ENCODE results near the gene CHCHD6.
"Not testable (repeated sequence)": the region's sequence is repeated elsewhere in the genome, so short reads cannot be mapped to it uniquely, and the experiment has no call there.

Gene CHCHD6

DNA sequence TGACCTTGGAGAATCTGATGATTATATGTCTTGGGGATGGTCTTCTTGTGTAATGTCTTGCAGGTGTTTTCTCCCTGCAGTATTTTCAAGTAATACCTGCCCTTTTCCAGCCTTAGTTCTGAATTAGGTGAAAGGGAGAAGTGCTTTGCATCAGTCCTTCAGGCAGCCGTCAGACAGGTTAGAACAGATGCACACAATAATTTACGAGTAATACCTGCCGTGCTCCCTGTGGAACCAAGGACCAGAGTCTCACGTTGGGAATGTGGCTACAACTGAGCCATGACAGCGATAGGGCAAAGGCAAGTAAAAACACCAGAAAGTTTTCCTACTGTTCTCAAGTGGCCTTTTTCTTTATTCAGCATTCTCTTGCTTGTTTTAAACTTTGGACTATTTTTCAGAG, 69.1 kb downstream of the CHCHD6 start:
- no peak for ATAC-seq

DNA sequence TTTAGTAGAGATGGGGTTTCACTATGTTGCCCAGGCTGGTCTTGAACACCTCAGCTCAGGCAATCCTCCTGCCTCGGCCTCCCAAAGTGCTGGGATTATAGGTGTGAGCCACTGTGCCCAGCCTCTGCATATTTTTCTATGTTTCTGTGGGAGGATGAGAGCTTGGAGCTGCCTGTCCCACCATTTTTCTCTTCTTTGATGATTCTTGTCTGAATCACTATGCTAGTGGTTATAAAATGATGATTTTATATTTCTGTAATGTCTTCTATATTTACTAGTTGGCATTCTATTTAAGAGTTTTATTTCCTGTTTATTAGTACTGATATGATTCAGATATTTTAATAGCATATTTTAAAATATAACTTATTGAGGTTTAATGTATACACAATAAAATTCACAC, 69.7 kb downstream of the CHCHD6 start:
- ATAC-seq, result no peak

DNA sequence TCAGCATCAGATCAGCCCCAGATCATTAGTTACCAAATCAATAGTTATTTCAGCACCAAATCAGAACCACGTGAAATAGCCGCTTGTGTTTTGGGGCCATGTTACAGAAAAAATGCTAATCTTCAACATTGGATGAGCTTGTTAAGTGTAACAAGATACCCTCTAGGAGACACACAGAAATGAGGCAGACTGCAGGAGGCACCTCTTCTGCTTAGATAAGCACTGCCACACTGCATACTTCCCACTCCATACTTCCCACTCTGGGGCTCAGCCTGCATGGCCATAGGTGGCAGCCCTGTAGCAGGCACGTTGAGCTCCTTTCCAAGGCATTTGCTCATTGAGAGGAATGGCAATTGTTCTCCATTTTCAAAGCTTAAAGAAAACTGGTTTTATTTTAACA, 73.3 kb downstream of the CHCHD6 start:
- no peak for ATAC-seq

DNA sequence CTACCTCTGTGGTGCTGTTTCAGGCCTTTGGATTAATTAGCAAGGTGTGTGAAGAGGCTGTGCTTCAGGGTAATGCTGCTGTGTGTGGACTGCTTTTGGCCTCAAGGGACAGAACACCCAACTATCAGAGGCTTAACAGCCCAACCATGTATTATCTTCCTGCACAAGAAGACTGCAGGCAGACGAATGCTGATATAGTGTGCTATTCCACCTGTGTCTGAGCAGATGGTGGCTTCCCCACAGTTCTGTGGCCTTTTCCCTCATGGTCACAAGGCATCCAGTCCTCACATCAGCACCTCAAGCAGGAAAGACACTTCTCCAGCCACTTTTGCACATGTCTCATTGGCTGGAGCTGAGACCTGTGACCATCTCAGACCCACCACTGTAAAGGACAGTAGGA, 76.6 kb downstream of the CHCHD6 start:
- ATAC-seq, result no peak

DNA sequence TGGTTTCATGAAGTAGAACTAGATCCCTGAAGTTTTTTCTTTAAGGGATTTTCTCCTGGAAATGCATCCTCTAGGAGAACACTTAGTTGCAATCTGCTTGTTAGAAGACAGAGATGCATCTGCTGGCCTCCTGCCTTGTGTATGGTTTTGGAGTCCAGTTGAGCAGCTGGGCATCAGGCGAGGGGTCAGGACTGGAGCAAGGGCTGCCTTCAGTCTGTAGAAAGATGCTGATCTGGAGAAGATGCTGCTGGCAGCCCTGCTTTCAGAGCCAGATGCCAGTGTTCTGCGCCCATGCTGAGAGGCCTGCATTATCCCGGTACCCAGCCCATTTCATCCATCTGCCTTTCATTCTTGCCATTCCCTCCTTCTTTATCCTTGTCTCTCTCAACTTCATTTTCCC, 77.4 kb downstream of the CHCHD6 start:
- no peak for ATAC-seq

DNA sequence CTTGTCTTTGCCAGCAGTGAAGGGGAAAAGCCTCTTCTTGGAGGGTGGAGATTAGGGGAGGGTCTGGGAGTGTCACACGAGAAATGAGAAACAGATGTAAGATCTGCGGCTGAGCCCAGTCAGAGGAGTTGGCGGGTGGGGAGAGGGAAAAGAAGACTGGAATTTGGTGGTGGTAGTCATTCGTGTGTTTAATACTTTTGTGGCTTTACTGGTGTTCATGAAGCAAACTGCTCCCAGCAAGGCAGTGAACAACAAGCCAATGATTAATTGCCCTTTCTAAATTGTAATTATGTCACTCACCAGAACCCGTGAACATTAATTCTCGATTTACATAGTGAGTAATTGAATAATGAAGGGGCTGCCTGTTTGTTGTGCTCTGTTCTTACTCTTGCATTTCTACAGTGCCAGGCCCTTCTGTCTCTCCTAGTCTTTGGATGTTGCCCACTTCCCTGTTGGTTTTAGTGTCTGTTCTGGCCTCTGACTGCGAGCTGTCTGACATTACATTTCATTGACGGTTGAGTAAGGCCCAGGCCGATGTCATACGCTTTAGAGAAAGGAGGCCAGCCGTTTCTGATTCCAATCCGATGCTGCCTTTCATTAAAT, 78.0 kb downstream of the CHCHD6 start:
- no peak for ATAC-seq

DNA sequence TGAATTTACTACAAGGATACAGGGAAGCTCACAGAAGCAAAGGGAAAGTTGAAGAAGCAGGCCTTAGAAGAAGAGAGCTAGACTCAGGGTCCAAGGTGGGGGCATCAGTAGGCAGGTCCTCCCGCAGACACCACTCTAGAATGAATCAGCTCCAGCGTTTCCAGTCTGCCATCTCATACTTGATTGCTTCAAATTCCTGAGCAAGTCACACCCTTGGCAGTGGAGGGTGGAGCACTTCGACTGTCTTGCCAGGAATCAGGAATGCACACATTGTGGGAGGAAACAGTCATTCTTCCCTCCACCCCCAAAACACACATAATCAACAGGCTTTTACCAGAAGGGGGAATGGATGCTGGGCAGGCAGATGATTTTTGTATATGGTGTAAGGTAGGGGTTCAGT, 78.5 kb downstream of the CHCHD6 start:
- ATAC-seq, result no peak

DNA sequence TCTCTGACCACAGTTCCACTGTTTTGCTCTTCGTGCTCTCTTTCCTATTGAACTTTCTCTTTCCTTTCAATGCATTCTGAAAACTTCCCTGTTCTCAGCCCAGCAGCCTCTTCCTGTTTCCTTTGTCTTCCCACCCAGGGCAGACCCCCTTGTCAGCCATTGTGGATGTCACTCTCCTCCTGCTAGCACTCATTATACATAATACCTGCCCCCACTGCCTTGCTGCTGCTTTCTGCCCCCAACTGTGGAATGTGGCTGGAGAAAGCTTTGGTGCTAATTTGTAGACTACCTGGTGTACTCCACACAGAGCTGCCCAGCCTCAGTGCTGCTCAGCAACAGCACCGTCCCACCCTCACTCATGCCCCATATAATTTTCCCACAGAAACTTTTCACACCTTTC, 80.2 kb downstream of the CHCHD6 start:
- no peak for ATAC-seq

DNA sequence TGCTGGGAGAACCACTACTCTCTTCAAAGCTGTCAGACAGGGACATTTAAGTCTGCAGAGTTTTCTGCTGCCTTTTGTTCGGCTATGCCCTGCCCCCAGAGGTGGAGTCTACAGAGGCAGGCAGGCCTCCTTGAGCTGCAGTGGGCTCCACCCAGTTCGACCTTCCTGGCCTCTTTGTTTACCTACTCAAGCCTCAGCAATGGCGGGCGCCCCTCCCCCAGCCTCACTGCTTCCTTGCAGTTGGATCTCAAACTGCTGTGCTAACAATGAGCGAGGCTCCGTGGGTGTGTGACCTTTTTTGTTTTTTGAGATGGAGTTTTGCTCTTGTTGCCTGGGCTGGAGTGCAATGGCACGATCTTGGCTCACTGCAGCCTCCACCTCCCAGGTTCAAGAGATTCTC, 87.3 kb downstream of the CHCHD6 start:
- not testable (repeated sequence) for ATAC-seq

DNA sequence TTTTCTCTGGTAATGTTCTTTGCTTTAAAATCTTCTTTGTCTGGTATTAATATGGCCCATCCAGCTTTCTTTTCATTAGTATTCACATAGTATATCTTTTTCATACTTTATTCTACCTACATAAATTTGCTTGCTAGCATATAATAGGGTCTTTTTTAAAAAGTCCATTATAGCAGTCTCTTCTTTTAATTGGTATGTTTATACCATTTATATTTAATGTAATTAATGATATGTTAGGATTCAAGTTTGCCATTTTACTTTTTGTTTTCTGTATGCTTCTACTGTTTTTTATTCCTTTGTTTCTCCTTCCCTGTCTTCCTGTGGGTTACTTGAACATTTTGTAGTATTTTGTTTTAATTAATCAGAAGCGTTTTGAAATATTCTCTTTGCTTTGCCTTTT, 89.0 kb downstream of the CHCHD6 start:
- ATAC-seq, result no peak

DNA sequence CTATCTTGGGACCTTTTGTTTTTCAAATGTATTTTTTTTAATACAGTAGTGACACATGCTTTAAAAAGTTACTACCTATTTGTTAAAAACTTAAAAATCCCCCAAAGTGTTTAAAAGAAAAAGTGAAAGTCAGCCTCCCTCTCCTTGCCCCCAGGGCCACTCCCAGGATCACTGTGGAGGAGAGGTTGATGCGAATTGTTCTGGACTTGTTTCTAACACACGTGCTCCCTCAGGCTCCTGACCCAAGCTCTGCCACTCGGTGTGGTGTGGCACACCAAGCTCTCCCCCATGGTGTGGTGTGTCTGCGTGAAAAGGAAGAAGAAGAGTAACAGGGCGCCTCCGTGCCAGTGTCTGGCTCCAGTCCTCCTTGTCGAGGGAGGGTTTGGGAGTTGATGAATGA, 93.5 kb downstream of the CHCHD6 start:
- no peak for ATAC-seq

DNA sequence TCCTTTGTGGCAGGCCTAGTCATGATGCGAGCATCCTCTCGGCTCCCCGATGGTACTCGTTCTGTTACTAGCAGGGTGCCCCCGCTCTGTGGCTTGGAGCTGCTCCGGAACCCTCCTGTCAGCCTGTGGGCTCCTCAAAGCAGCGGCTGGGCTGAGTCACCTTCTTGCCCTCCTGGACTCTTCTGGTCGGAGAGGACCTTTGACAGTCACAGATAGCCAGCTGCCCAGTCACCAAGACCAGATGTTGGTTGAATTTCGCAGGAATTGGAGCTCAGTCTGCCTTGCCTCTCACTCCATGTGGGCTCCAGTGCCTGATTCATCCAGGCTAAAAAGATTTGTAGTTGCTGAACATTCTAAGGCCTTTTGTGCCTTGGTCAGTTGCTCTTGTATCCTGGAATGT, 94.5 kb downstream of the CHCHD6 start:
- no peak for ATAC-seq

DNA sequence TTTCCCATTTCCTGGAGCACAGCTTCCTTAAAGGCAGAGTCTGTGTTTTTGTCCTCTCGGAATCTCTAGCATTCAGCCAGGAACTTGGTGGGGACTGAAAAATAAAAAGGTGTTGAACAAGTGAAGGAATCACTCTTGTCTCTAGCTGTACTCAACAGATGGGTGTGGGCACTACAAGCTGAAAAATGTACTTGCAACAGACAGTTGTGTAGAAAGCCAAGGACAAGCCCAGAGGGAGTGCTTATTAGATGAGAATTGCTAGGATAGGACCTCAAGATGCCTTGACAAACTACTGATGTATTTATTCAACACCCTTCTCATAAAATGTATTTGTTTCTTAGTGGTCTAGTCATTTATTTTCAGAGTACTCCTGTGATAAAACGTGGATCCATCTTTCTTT, 95.1 kb downstream of the CHCHD6 start:
- no peak for ATAC-seq

DNA sequence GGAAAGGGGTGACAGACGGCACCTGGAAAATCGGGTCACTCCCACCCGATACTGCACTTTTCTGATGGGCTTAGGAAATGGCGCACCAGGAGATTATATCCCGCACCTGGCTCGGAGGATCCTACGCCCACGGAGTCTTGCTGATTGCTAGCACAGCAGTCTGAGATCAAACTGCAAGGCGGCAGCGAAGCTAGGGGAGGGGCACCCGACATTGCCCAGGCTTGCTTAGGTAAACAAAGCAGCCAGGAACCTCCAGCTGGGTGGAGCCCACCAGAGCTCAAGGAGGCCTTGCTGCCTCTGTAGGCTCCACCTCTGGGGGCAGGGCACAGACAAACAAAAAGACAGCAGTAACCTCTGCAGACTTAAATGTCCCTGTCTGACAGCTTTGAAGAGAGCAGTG, 97.3 kb downstream of the CHCHD6 start:
- not testable (repeated sequence) for ATAC-seq

DNA sequence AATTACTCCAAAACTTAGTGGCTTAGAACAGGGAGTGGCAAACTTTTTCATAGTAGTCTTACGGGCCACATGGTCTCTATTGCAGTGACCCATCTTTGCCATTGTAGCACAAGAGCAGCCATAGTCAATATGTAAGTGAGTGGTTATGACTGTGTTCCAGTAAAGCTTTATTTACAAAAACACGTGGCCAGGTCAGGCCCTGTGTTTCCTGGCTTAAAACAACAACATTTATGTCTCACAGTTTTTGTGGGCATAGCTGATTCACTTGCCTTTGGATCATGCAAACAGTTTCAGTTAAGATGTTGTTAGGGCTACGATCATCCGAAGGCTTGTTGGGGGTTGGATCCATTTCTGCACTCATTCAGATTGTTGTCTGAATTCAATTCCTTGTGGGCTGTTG, 103.8 kb downstream of the CHCHD6 start:
- no peak for ATAC-seq

DNA sequence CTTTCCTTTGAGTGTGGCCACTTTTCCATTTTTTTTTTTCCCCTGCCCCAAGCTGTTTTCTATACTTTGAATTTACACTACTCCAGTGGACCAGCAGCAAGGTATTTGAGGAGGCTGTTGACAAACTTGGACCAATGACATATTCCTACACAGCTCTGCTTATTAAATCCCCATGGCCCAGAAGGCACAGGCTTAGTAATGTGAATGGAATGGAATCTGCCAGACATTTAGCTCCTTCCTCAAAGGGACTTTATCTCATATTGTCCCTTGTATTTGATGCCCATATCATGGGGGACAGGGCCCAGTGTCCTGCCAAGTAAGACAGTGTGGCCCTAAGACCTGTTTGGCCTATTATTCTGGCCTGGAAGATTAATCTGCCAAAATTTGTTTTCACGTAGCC, 107.5 kb downstream of the CHCHD6 start:
- ATAC-seq, result no peak

DNA sequence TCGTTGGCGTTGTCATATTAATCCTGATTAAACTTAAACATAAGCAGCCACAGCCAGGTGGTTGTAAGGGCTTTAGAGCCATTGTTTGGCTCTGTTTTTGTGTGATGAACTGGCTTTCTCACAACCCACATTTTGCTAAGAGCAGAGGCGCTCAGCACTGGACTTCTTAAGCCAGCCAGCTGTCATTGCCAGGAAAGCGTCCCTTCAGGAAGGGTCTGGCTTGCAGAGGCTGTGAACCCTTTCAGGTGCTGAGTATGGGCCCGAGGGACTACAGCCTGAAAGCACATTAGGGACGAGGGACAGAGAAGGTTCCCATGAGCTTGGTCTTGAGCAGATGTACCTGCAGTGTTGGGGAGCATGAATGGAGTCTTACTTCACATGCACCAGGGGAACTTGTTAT, 112.3 kb downstream of the CHCHD6 start:
- no peak for ATAC-seq

DNA sequence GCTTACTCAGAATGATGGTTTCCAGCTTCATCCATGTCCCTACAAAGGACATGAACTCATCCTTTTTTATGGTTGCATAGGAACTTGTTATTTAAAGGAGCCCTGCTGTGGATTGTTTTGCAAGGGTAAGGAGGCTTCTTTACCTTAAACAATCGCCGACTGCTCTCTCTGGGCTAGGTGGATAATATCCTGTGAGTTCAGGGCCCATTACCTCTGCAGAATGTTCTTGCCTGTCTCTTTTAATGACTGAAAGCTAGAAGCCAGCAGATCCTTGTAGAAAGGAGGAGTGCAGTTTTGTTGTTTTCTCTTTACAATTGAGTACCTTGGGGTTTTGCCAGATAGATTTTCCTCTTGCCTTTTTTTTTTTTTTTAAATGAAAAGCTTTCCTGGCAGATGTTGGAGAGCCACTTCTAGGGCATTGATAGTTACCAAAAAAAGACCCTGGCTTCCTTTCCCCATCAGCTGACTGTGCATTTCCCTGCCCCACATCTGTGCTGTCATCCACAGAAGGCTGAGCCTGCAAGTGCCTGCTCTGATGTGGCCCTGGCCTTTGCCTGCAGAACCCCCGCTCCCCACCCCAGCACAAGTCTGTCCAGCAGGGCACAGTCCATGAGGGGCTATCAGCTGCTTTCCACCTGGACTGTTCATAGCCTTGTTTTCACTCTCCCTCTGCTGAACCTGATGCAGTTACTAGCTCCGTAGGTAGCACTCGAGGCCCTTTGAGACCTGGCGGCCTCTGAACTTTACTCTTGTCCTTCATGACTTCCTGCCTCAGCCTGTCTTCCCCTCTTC, 113.1 kb downstream of the CHCHD6 start:
- ATAC-seq, result no peak

DNA sequence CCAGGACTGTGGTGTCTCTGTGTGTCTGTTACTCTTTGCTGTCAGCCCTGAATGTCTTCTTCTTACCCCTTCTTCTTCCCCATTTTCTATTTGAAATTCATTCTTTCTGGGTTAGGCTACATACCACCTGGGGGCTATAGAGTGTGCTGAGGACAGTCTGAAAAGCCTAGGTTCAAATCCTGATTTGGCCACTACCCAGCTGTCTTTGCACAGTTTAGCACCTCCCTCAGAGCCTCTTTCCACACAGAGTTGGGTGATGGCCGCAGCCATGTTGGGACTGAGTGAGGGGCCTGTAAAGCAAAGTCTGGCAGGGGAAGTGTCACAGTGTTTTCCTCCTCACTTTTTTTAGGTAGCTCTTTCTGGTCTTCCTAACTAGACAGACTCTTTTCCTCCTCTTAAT, 113.7 kb downstream of the CHCHD6 start:
- no peak for ATAC-seq

DNA sequence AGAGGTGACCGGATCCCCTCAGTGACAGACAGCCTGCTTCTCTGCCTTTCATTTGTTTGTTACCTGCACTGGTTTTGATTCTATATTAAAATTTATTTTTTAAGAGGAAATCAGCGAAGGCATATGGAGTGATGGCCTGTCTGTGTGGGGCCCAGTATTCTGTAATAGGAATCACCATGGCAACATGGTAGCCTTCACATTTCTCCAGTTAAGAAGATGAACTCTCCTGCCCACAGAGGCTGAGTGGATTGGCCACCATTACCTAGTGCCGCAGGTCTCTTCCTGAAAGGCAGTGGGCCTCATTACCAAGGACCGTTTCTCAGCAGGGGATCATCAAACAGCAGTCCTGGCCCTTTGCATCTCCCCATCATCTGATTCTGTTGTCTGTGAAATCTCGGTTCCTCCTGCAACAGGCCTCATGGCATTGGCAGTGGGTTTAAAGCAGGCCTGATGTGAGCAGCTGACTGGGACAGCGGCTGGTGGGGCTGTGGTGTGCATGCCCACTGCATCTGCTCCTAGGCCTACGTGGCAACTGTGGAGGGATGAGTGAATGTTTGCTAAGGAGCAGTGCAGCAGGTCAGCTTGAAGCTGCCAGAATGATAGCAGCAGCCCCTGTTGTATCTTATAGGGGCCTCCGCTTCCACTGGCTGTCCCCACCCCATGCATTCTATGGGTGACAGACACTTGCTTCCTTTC, 114.5 kb downstream of the CHCHD6 start:
- ATAC-seq, result no peak

DNA sequence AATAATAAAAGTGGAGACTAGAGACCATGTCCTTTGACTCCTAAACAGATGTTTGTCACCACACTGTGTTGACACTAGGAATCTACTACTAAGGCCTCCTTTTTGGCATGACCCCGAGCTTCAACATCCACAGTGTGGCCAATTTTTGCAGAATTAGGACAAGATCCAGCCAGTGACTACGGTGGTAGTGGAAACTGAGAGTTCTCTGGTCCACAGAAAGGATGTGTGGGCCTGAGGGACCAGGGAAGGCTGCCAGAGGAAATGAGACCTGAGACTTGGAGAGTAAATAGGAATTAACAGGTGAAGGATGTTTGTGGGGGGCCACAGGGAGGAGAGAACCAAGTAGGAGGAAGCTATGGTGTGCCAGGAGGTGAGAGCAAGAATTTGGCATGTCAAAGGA, 122.7 kb downstream of the CHCHD6 start:
- ATAC-seq, result no peak

DNA sequence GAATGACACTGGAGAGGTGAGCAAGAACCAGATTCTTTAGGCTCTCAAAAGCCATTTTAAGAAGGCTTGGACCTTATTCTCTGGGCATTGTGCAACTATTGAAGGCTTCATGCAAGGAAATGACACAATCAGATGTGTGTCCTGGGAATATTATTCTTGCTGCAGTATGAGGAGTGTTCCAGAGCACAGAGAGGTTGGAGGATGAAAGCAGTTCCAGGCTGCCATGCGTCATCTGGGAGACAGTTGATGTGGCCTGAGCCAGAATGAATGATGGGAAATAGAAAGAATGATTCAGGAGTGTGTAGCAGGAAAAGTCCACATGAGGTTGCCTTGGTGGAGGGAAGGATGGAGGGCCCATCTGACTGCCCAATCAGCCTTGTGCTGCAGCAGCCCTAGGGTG, 123.1 kb downstream of the CHCHD6 start:
- no peak for ATAC-seq

DNA sequence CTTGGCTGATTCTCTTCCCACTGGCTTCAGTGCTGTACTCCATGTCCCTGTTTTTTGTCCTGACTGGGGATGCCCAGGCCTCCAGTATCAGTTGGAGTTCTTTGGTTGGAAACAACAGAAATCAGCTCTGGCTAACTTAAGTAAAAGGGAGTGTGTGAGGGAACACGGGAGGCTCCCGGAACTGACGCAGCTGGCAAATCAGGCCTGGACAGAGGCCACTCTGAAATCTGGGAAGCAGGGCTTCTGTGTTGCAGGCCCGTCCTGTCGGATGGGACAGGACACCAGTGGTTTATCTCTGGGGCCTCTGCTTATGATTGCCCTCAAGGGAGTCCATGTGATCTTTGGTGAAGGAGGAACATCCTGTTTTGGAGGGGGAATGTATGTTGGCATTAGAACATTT, 124.3 kb downstream of the CHCHD6 start:
- no peak for ATAC-seq

DNA sequence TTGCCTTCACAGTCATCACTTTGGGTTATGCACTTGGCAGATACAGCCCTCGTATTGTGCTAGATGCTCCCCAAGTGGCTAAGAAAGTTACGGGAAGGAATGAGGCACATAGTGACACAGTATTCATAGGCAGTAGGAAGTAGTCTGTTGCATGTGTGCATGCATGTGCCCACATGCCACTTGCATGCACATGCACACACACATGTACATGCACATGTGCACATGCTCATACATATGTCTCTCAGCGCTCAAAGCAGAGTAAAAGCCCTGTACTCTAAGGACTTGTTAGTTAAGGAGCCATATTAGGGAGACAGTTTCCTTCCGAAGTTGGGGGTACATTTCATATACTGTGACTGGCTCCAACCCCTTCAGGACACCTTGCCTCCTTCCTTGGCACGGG, 128.9 kb downstream of the CHCHD6 start:
- ATAC-seq, result no peak
